ENCODE data around the gene RNF157. TPM values are rescaled to one million over a fixed set of nuclear protein-coding genes. Genes with fewer than 3 reads are reported as not detected.

RNF157 gene
- total RNA-seq, 1 donor from 2014 or later, result 0.99 TPM

- H3K27ac Mint-ChIP-seq (ENCODE audit: unreplicated experiment), result no peak overlapping the region
- peaks cover 1% of the 10 kb centered on the region for H3K27me3 Mint-ChIP-seq (ENCODE audit: unreplicated experiment)
- no peak overlapping the region for H3K4me3 Mint-ChIP-seq (ENCODE audit: unreplicated experiment)
- TF ChIP-seq CTCF (IDR thresholded peaks at IDR 0.05), result no peak
- H3K9me3 Mint-ChIP-seq (ENCODE audit: unreplicated experiment), result no peaks in the 10 kb centered on the region
- DNase-seq (ENCODE audit: extremely low spot score, unreplicated experiment), result no peak
- peaks cover 2% of the 10 kb centered on the region for H3K4me1 Mint-ChIP-seq (ENCODE audit: unreplicated experiment)
- H3K36me3 Mint-ChIP-seq (ENCODE audit: unreplicated experiment), result no peaks in the 10 kb centered on the region
Measured at GRCh38 chr17:76179496-76180467, 60.5 kb downstream of the RNF157 start.

GRCh38 chr17:76178124-76178523 lies 62.2 kb downstream of the RNF157 start:
- Mint-ChIP-seq H3K27ac (ENCODE audit: unreplicated experiment) (no peak overlapping the region), H3K4me3 (ENCODE audit: unreplicated experiment) (no peak overlapping the region), H3K4me1 (ENCODE audit: unreplicated experiment) (peaks cover 2% of the 10 kb centered on the region), H3K9me3 (ENCODE audit: unreplicated experiment) (no peaks in the 10 kb centered on the region), H3K27me3 (ENCODE audit: unreplicated experiment) (no peaks in the 10 kb centered on the region), H3K36me3 (ENCODE audit: unreplicated experiment) (no peaks in the 10 kb centered on the region)
- no peak for TF ChIP-seq CTCF (IDR thresholded peaks at IDR 0.05)
- DNase-seq (ENCODE audit: extremely low spot score, unreplicated experiment), result no peak

DNA sequence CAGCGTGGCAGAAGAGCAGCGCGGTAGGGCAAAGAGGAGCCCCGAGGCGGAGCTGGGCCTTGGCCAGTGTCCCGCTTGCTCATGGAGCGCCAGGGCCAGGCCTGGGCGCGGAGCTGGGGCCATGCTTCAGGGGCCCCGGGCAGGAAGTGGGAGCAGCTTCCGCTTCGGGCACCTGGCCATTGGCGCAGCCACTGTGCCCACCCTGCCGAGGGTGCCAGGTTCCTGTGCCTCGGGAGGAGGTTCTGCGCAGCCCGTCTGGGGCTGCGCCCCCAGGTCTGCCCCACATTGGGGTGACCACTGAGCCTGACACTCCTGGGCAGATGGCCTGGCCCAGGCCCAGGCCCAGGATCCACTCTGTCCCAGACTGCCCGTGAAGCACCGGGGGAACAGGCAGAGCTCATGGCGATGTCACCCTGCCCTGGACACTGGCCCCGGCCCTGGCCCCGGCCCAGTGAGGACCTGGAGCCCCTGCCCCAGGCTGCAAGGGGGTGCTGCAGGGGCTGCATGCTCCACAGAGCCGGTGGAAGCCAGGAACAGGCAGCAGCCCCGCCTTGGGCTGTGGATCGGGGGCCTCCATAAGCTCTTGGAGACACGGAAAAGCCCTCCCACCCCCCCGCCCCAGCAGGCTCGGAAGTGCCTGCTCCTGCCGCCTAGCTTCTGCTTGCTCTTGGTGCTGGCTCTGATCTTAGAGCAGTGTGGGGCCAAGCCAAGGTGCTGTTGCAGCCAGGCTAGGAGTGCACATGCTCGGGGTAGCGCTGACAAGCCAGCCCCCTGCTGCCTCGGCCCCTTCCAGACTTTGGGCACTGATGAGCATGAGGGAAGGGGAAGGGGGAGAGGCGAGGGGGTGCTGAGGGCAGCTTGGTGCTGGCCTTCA lies 63.4 kb downstream of the RNF157 start:
- no peaks in the 10 kb centered on the region for H3K27me3 Mint-ChIP-seq (ENCODE audit: unreplicated experiment)
- no peak for TF ChIP-seq CTCF (IDR thresholded peaks at IDR 0.05)
- no peaks in the 10 kb centered on the region for H3K9me3 Mint-ChIP-seq (ENCODE audit: unreplicated experiment)
- H3K4me1 Mint-ChIP-seq (ENCODE audit: unreplicated experiment), result no peaks in the 10 kb centered on the region
- H3K27ac Mint-ChIP-seq (ENCODE audit: unreplicated experiment), result no peak overlapping the region
- H3K36me3 Mint-ChIP-seq (ENCODE audit: unreplicated experiment), result no peaks in the 10 kb centered on the region
- H3K4me3 Mint-ChIP-seq (ENCODE audit: unreplicated experiment), result no peak overlapping the region
- no peak for DNase-seq (ENCODE audit: extremely low spot score, unreplicated experiment)

GRCh38 chr17:76174037-76174436 lies 66.3 kb downstream of the RNF157 start:
- no peak for DNase-seq (ENCODE audit: extremely low spot score, unreplicated experiment)

More at GRCh38 chr17:76174037-76174436, 66.3 kb downstream of the RNF157 start:
- Mint-ChIP-seq H3K9me3 (ENCODE audit: unreplicated experiment) (no peaks in the 10 kb centered on the region), H3K36me3 (ENCODE audit: unreplicated experiment) (no peaks in the 10 kb centered on the region), H3K27ac (ENCODE audit: unreplicated experiment) (no peak overlapping the region), H3K4me3 (ENCODE audit: unreplicated experiment) (no peak overlapping the region), H3K4me1 (ENCODE audit: unreplicated experiment) (no peaks in the 10 kb centered on the region), H3K27me3 (ENCODE audit: unreplicated experiment) (peaks cover 1% of the 10 kb centered on the region)
- TF ChIP-seq CTCF (IDR thresholded peaks at IDR 0.05), result no peak

All from osteocyte (in vitro differentiated cells).